Upper lobe of left lung (tissue), 4 donors: ENCODE data around the gene NOP9.

Experiments
- CTCF ChIP-seq, 6 experiments: fragments of 450-650 bp in 4 of 6; fragments of 200-600 bp in 2 of 6; sonication (generic) in 2 of 6; IDR thresholded peaks; one replicate each; pipeline ENCODE4 v1.5.1; 2016 to 2019; ENCODE audit warnings: antibody characterized with exemption in 6 of 6
- EP300 ChIP-seq, 4 donors: sonication (generic); formaldehyde crosslinking; IDR thresholded peaks; one replicate each; pipeline ENCODE4 v1.5.1; 2017; ENCODE audit warnings: antibody characterized with exemption in 4 of 4, control low read depth in 2 of 4
- POLR2A ChIP-seq, 4 donors: fragments of 450-650 bp; IDR thresholded peaks; one replicate each; pipeline ENCODE4 v1.5.1; 2016 to 2017; ENCODE audit warnings: antibody characterized with exemption in 4 of 4, mild to moderate bottlenecking in 2 of 4

GRCh38 chr14:24310265-24310645 lies 10.6 kb downstream of the NOP9 start:
- TF ChIP-seq CTCF (IDR thresholded peaks at IDR 0.05) (no peak), EP300 (IDR thresholded peaks at IDR 0.05) (no peak), POLR2A (IDR thresholded peaks at IDR 0.05) (no peak)
